ENCODE results near the gene CRHR1.
A peak's percentile ranks its signal among the peaks of the same experiment; 100 is the strongest.

The CRHR1 gene

GRCh38 chr17:45867702-45868101 lies 83.6 kb downstream of the CRHR1 start (continued):
- no peak for TF ChIP-seq PRDM2 (tag by site-specific recombination; IDR thresholded peaks at IDR 0.05; ENCODE audit: borderline replicate concordance)
- no peak for TF ChIP-seq ZSCAN4 (tag by site-specific recombination; IDR thresholded peaks at IDR 0.05)
- no peak for TF ChIP-seq ZNF560 (tag by site-specific recombination; IDR thresholded peaks at IDR 0.05; ENCODE audit: borderline replicate concordance)
- TF ChIP-seq, protein P1, sequence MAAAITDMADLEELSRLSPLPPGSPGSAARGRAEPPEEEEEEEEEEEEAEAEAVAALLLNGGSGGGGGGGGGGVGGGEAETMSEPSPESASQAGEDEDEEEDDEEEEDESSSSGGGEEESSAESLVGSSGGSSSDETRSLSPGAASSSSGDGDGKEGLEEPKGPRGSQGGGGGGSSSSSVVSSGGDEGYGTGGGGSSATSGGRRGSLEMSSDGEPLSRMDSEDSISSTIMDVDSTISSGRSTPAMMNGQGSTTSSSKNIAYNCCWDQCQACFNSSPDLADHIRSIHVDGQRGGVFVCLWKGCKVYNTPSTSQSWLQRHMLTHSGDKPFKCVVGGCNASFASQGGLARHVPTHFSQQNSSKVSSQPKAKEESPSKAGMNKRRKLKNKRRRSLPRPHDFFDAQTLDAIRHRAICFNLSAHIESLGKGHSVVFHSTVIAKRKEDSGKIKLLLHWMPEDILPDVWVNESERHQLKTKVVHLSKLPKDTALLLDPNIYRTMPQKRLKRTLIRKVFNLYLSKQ (tag by site-specific recombination; IDR thresholded peaks at IDR 0.05; ENCODE audit: borderline replicate concordance), result no peak
- no peak for TF ChIP-seq ZNF324 (tag by site-specific recombination; IDR thresholded peaks at IDR 0.05)
- no peak for TF ChIP-seq ZNF133 (tag by site-specific recombination; IDR thresholded peaks at IDR 0.05)

DNA sequence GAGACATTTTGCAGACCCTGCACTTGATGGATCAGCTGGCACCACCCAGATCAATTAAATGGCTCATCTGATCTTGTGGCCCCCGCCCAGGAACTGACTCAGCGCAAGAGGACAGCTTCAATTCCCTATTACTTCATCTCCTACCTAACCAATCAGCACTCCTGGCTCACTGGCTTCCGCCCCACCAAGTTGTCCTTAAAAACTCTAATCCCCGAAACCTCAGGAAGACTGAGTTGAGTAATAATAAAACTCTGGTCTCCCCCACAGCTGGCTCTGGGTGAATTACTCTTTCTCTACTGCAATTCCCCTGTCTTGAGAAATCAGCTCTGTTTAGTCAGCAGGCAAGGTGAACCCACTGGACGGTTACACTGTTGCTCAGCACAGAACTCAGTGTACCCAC lies 84.2 kb downstream of the CRHR1 start:
- ChIA-PET CTCF (no interaction called here), POLR2A (no interaction called here)

GRCh38 chr17:45869676-45870341 lies 85.7 kb downstream of the CRHR1 start:
- Histone ChIP-seq H3K9me3 (ENCODE audit: control insufficient read depth, insufficient read depth, low read depth, low read length) (no peaks in the 10 kb centered on the region), H3K36me3 (ENCODE audit: control insufficient read depth in 2 of 2, insufficient read depth in 1 of 2, low read length in 2 of 2) (no peaks in the 10 kb centered on the region), H3K4me3 (ENCODE audit: low read depth, low read length) (no peak overlapping the region), H3K27ac (ENCODE audit: extremely low read depth, low read depth, low read length) (no peak overlapping the region), H3K4me1 (ENCODE audit: control insufficient read depth, insufficient read depth, low read length) (no peaks in the 10 kb centered on the region)
- CTCF ChIA-PET, result no interaction called here
- POLR2A ChIA-PET, result no interaction called here
- TF ChIP-seq CTCF (tag by site-specific recombination; IDR thresholded peaks at IDR 0.05) (no peak), ZNF629 (tag by site-specific recombination; IDR thresholded peaks at IDR 0.05) (peak; percentile 75), ZIC2 (tag by site-specific recombination; IDR thresholded peaks at IDR 0.05) (peak; percentile 65), KLF9 (tag by site-specific recombination; IDR thresholded peaks at IDR 0.05; ENCODE audit: low read depth) (peak; percentile 14; the same call in 1 of the 2 replicates), ZBTB21 (tag by site-specific recombination; IDR thresholded peaks at IDR 0.05) (peak; percentile 75), ZNF610 (tag by site-specific recombination; IDR thresholded peaks at IDR 0.05; ENCODE audit: borderline replicate concordance) (no peak)
- TF ChIP-seq, protein P2, sequence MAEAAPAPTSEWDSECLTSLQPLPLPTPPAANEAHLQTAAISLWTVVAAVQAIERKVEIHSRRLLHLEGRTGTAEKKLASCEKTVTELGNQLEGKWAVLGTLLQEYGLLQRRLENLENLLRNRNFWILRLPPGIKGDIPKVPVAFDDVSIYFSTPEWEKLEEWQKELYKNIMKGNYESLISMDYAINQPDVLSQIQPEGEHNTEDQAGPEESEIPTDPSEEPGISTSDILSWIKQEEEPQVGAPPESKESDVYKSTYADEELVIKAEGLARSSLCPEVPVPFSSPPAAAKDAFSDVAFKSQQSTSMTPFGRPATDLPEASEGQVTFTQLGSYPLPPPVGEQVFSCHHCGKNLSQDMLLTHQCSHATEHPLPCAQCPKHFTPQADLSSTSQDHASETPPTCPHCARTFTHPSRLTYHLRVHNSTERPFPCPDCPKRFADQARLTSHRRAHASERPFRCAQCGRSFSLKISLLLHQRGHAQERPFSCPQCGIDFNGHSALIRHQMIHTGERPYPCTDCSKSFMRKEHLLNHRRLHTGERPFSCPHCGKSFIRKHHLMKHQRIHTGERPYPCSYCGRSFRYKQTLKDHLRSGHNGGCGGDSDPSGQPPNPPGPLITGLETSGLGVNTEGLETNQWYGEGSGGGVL (tag by site-specific recombination; IDR thresholded peaks at IDR 0.05), result peak; percentile 53; the same call in 1 of the 2 replicates

More for the DNA sequence above, 84.2 kb downstream of the CRHR1 start:
- Histone ChIP-seq H3K4me3 (ENCODE audit: low read depth, low read length) (no peak overlapping the region), H3K36me3 (ENCODE audit: control insufficient read depth in 2 of 2, insufficient read depth in 1 of 2, low read length in 2 of 2) (no peaks in the 10 kb centered on the region), H3K4me1 (ENCODE audit: control insufficient read depth, insufficient read depth, low read length) (no peaks in the 10 kb centered on the region), H3K9me3 (ENCODE audit: control insufficient read depth, insufficient read depth, low read depth, low read length) (no peaks in the 10 kb centered on the region), H3K27ac (ENCODE audit: extremely low read depth, low read depth, low read length) (no peak overlapping the region)
- no peak for TF ChIP-seq ZNF223 (tag by site-specific recombination; IDR thresholded peaks at IDR 0.05)
- no peak for TF ChIP-seq ZNF792 (tag by site-specific recombination; IDR thresholded peaks at IDR 0.05)
- TF ChIP-seq ZNF302 (tag by site-specific recombination; IDR thresholded peaks at IDR 0.05; ENCODE audit: low read depth), result no peak
- no peak for TF ChIP-seq ZNF214 (tag by site-specific recombination; IDR thresholded peaks at IDR 0.05; ENCODE audit: borderline replicate concordance)
- TF ChIP-seq ZNF776 (tag by site-specific recombination; IDR thresholded peaks at IDR 0.05; ENCODE audit: borderline replicate concordance), result no peak
- no peak for TF ChIP-seq ZSCAN23 (tag by site-specific recombination; IDR thresholded peaks at IDR 0.05)
- TF ChIP-seq ZNF596 (tag by site-specific recombination; IDR thresholded peaks at IDR 0.05), result no peak
- no peak for TF ChIP-seq ZNF624 (tag by site-specific recombination; IDR thresholded peaks at IDR 0.05)
